DOHH2 (cell line): Measurements from ENCODE around the gene SMAD3.

Experiments used
- H3F3A ChIP-seq: fragments of 200-600 bp; sonication (generic), shearing (Covaris generic); 2 replicates; pipeline ENCODE4 v1.6.0; 2016; ENCODE audit warnings: antibody characterized with exemption, mild to moderate bottlenecking; ENCODE audit not compliant: control insufficient read depth, insufficient read depth
- H3K27ac ChIP-seq: fragments of 200-600 bp; sonication (generic); 2 replicates; pipeline ENCODE4 v1.5.1; 2014; ENCODE audit warnings: low read depth, mild to moderate bottlenecking, low read length, moderate library complexity
- H3K27me3 ChIP-seq: fragments of 200-600 bp; sonication (generic); 2 replicates; pipeline ENCODE4 v1.6.1; 2014; ENCODE audit warnings: mild to moderate bottlenecking, low read length, mixed read lengths; ENCODE audit not compliant: control insufficient read depth
- H3K36me3 ChIP-seq: fragments of 200-600 bp; sonication (generic); 2 replicates; pipeline ENCODE4 v1.6.1; 2014; ENCODE audit warnings: mild to moderate bottlenecking, low read length, moderate library complexity, mixed read lengths; ENCODE audit not compliant: control insufficient read depth
- H3K4me1 ChIP-seq: fragments of 200-600 bp; sonication (generic); 2 replicates; pipeline ENCODE4 v1.6.1; 2014; ENCODE audit warnings: mild to moderate bottlenecking, low read length, mixed read lengths; ENCODE audit not compliant: control insufficient read depth
- H3K4me2 ChIP-seq: fragments of 200-600 bp; sonication (generic); 2 replicates; pipeline ENCODE4 v1.6.0; 2014; ENCODE audit warnings: mild to moderate bottlenecking, low read length, moderate library complexity
- H3K4me3 ChIP-seq: fragments of 200-600 bp; sonication (generic); 2 replicates; pipeline ENCODE4 v1.5.1; 2014; ENCODE audit warnings: mild to moderate bottlenecking, low read length, mixed read lengths
- H3K79me2 ChIP-seq: fragments of 200-600 bp; sonication (generic); 2 replicates; pipeline ENCODE4 v1.6.1; 2014; ENCODE audit warnings: mild to moderate bottlenecking, low read length, mixed read lengths; ENCODE audit not compliant: control insufficient read depth
- H3K9me2 ChIP-seq: fragments of 200-600 bp; sonication (generic); replicated peaks from 2 replicates; pipeline ENCODE4 v1.6.1; 2014; ENCODE audit warnings: mild to moderate bottlenecking, low read length, mixed read lengths; ENCODE audit not compliant: control insufficient read depth
- H3K9me3 ChIP-seq: fragments of 200-600 bp; sonication (generic); 2 replicates; pipeline ENCODE4 v1.6.1; 2014; ENCODE audit warnings: antibody characterized with exemption, low read length, mixed read lengths; ENCODE audit not compliant: control insufficient read depth, insufficient read depth
- H4K20me1 ChIP-seq: fragments of 200-600 bp; sonication (generic); 2 replicates; pipeline ENCODE4 v1.6.0; 2014; ENCODE audit warnings: low read depth, mild to moderate bottlenecking, antibody characterized with exemption, low read length, moderate library complexity; ENCODE audit not compliant: control insufficient read depth, insufficient read depth
- EZH2phosphoT487 ChIP-seq: fragments of 200-600 bp; sonication (generic); IDR thresholded peaks from 2 replicates; pipeline ENCODE4 v1.6.1; 2017; ENCODE audit warnings: borderline replicate concordance, mild to moderate bottlenecking, antibody characterized with exemption, low read length, moderate library complexity, mixed read lengths
- TF ChIP-seq, protein P1 (sequence below): fragments of 200-600 bp; sonication (generic); IDR thresholded peaks from one replicate; pipeline ENCODE4 v1.5.1; 2014; ENCODE audit warnings: antibody characterized with exemption, mild to moderate bottlenecking, low read depth, low read length; ENCODE audit not compliant: poor library complexity, severe bottlenecking

SMAD3 gene

GRCh38 chr15:67137951-67138848 lies 72.8 kb downstream of the SMAD3 start:
- Histone ChIP-seq H4K20me1 (peaks cover 19% of the 10 kb centered on the region; the same call in 1 of the 2 replicates), H3K4me2 (no peak overlapping the region), H3K36me3 (no peaks in the 10 kb centered on the region), H3K9me3 (no peaks in the 10 kb centered on the region), H3K27ac (no peak overlapping the region), H3F3A (no peaks in the 10 kb centered on the region), H3K4me1 (peaks cover 34% of the 10 kb centered on the region), H3K79me2 (peaks cover 55% of the 10 kb centered on the region), H3K4me3 (no peak overlapping the region), H3K9me2 (no peaks in the 10 kb centered on the region), H3K27me3 (no peaks in the 10 kb centered on the region)
- TF ChIP-seq, protein P1, sequence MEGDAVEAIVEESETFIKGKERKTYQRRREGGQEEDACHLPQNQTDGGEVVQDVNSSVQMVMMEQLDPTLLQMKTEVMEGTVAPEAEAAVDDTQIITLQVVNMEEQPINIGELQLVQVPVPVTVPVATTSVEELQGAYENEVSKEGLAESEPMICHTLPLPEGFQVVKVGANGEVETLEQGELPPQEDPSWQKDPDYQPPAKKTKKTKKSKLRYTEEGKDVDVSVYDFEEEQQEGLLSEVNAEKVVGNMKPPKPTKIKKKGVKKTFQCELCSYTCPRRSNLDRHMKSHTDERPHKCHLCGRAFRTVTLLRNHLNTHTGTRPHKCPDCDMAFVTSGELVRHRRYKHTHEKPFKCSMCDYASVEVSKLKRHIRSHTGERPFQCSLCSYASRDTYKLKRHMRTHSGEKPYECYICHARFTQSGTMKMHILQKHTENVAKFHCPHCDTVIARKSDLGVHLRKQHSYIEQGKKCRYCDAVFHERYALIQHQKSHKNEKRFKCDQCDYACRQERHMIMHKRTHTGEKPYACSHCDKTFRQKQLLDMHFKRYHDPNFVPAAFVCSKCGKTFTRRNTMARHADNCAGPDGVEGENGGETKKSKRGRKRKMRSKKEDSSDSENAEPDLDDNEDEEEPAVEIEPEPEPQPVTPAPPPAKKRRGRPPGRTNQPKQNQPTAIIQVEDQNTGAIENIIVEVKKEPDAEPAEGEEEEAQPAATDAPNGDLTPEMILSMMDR: no peak
- TF ChIP-seq EZH2phosphoT487: no peak

GRCh38 chr15:67138891-67139855 lies 73.8 kb downstream of the SMAD3 start:
- Histone ChIP-seq H3F3A (no peaks in the 10 kb centered on the region), H3K79me2 (peaks cover 51% of the 10 kb centered on the region), H3K9me2 (no peaks in the 10 kb centered on the region), H3K9me3 (no peaks in the 10 kb centered on the region), H4K20me1 (peaks cover 16% of the 10 kb centered on the region; the same call in 1 of the 2 replicates), H3K36me3 (no peaks in the 10 kb centered on the region), H3K4me1 (peaks cover 24% of the 10 kb centered on the region), H3K27ac (no peak overlapping the region), H3K4me3 (no peak overlapping the region), H3K27me3 (no peaks in the 10 kb centered on the region), H3K4me2 (no peak overlapping the region)
- TF ChIP-seq, protein P1: no peak
- TF ChIP-seq EZH2phosphoT487: no peak

DNA sequence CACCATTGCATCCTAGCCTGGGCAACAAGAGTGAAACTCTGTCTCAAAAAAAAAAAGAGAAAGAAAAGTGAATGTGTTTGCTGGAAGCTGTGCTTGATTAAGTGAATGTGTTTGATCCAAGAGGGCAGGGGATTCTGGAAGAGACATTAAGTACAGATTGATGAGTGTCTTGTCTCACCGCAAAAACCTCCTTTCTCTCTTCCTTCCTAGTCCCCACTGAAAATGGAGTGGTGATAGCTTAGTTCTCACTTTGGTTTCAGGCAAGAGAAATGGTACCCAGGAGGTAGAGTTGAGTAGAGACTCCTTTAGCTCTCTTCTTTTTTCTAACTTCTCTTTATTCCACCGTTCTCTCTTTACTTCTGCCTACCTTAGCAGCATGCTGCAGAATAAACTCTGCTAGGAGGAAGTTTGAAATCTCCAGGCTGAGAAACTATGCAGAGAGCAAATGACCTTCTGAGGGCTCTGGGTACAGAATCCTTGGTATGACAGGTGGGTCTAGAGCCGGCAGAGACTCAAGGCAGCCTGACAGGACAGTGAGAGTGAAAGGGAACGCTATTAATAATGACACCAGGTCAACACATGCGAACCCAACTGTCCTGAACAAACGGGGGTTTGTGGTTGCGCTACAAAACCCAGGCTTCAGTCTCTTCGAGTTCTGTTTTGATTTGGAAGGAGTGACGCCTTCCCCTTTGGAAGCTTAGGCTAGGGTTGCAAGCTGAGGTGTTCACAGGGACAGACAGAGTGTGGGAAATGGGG lies 74.9 kb downstream of the SMAD3 start:
- Histone ChIP-seq H3K4me2 (no peak overlapping the region), H3K4me1 (peaks cover 13% of the 10 kb centered on the region), H3F3A (no peaks in the 10 kb centered on the region), H4K20me1 (peaks cover 16% of the 10 kb centered on the region; the same call in 1 of the 2 replicates), H3K36me3 (no peaks in the 10 kb centered on the region), H3K27ac (no peak overlapping the region), H3K4me3 (no peak overlapping the region), H3K79me2 (peaks cover 51% of the 10 kb centered on the region), H3K9me3 (no peaks in the 10 kb centered on the region), H3K9me2 (no peaks in the 10 kb centered on the region), H3K27me3 (no peaks in the 10 kb centered on the region)
- no peak for TF ChIP-seq EZH2phosphoT487
- TF ChIP-seq, protein P1: no peak
